Forelimb muscle (tissue), 1 donor: Measurements from ENCODE around the gene NPIPA8. TPM values are rescaled to one million over a fixed set of nuclear protein-coding genes. Genes with fewer than 3 reads are reported as not detected.
"Not testable (repeated sequence)": the region's sequence is repeated elsewhere in the genome, so short reads cannot be mapped to it uniquely, and the experiment has no call there.

Source experiments
- DNase-seq: peaks from one replicate; pipeline ENCODE4 v3.0.0-alpha.2; 2013; ENCODE audit warnings: low read depth
- polyA plus RNA-seq: library from polyadenylated mRNA; unstranded; fragments of 120-200 nt; gene quantifications from one replicate; pipeline ENCODE4 v1.2.1, GENCODE V29; 2013; ENCODE audit not compliant: insufficient read length

The NPIPA8 gene
- polyA plus RNA-seq = 1.1 TPM

GRCh38 chr16:18336636-18337035 lies at the start of gene NPIPA8:
NPIPA8 (minus strand) TSS chr16:18336736; CDS start chr16:18332662, 4,074 bp downstream.
- DNase-seq = not testable (repeated sequence)

GRCh38 chr16:18385285-18385684 lies 48.7 kb upstream of the NPIPA8 start:
- not testable (repeated sequence) for DNase-seq

DNA sequence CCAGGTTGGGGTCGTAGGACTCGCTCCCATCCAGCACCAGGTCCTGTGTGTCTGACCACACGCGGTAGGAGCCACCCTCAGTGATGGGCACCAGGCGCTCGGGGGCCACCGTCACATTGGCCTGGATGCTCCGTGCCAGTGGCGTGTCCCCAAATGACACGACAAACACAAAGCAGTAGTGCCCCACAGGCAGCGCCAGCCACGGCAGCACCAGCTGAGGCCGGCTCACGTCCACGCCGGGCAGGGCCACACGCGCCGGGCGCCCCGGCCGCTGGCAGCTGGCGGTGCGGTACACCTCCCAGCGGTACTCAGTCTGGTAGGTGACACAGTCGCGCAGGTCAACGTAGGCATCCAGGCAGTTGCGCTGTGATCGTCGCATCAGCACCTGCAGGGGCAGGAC lies 48.3 kb upstream of the NPIPA8 start:
- DNase-seq = not testable (repeated sequence)

DNA sequence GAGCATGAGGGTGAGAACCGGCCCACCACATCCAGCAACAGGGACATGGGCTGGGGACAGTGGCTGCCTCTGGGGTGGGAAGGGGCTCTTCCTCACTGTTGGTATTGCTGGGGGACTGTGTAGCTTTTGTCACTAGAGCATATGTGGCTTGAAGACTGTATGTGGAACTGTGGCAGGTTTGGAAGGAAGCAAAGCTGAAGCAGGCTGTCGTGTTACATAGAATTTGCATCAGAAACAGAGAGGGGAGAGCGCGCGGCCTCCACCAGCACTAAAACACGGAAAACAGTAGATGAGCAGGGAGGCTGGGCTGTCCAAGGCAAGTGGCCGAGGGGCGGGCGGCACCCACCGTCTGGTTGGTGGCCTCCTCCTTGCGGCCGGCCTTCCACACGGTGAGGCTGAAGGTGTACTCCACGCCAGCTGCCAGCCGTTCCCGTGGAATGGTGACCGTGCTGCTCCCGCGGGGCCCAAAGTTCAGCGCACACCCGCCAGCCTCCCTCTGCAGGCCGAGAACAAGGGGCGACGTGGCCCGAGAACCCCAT lies 47.6 kb upstream of the NPIPA8 start:
- not testable (repeated sequence) for DNase-seq

GRCh38 chr16:18382696-18383095 lies 46.2 kb upstream of the NPIPA8 start:
- DNase-seq = not testable (repeated sequence)

DNA sequence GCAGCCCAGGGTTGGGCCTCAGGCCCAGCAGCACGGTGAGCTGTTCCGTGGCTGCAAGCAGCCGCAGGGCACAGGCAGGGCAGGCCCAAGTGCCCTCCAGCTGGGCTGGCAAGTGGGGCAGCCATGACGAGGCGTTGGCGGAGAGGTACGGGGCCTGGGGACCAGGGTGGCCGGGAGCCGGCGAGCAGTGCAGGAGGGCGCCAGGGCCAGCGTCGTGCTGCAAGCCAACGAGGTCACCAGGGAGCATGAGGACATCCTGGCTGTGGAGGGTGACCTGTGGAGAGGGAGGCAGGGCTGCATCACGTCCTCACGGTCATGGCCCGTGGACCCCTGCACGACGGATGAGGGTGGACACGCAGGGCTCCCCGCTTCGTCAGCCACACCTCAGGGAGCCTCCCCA lies 11.2 kb upstream of the NPIPA8 start:
- not testable (repeated sequence) for DNase-seq

GRCh38 chr16:18346993-18347392 lies 10.5 kb upstream of the NPIPA8 start:
- DNase-seq = not testable (repeated sequence)

DNA sequence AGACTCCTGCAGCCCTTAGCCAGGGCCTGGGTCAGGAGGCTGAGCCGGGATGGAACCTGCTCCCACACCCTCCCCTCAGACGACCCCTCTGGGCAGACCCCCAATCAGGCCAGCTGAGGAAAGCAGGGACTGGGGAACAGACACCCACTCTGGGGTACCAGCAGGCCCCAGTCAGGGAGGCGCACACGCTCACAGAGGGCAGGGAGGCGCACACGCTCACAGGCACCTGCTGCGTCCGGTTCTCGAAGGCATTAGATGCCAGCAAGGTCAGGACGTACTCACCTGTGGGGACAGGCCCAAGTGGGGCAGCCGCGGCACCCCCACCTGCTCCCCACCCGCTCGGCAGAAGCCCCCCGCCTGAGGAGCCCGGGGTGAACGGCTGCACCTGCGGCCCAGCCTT lies 8.1 kb upstream of the NPIPA8 start:
- DNase-seq = not testable (repeated sequence)

GRCh38 chr16:18341986-18342385 lies 5.5 kb upstream of the NPIPA8 start:
- DNase-seq = not testable (repeated sequence)

DNA sequence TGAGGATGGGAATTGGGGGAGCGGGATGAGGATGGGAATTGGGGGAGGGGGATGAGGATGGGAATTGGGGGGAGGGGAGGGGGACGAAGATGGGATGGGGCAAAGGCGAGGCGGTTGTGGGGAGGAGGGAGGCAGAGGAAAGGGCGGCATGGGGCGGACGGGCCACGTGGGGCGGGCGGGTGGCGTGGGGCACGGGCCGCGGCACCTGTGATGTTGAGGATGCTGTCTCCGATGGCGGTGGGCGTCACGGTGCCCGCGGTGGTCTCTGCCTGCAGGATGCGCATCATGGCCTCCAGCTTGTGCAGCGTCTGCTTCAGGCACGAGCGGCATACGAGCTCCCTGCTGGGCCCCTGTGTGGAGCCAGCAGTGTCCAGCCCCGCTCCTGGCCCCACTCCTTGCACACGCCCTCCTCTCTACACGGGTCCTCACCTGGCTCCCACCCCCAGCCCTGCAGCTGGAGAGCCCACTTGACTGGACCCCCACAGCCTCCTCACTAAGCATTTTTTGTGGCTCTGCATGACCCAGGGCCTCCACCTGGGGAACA lies 5.0 kb upstream of the NPIPA8 start:
- DNase-seq = not testable (repeated sequence)

- not testable (repeated sequence) for DNase-seq
Observed at GRCh38 chr16:18339210-18339609, 2.7 kb upstream of the NPIPA8 start.

DNA sequence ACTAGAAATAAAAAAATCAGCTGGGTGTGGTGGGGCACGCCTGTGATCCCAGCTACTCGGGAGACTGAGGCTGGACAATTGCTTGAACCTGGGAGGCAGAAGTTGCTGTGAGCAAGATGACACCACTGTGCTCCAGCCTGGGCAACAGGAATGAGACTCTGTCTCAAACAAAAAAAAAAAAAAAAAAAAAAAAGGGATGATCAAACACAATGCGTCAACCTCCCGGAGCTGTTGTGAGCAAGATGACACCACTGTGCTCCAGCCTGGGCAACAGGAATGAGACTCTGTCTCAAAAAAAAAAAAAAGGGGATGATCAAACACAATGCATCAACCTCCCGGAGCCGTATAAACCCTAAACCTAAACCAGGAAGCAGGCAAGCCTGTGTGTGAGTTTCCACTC lies 24.7 kb downstream of the NPIPA8 start:
- not testable (repeated sequence) for DNase-seq

DNA sequence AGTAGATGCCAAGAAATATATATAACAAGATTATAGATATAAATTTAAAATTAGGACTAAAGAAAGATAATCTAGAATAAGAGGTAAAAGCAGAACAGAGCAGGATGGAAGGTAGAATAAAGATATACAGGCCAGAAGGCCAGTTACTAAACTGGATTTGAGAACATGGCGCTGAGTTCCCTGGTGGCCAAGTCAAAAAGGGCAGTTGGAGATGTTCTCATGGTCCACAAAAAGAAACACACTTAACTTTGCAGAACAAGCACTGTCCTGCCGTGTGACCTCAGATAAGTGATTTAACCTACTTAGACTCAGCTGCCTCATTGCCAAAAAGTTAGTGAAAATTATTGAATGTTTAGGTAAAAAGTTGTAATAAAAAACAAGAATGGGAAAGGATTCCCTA lies 27.4 kb downstream of the NPIPA8 start:
- DNase-seq = not testable (repeated sequence)

DNA sequence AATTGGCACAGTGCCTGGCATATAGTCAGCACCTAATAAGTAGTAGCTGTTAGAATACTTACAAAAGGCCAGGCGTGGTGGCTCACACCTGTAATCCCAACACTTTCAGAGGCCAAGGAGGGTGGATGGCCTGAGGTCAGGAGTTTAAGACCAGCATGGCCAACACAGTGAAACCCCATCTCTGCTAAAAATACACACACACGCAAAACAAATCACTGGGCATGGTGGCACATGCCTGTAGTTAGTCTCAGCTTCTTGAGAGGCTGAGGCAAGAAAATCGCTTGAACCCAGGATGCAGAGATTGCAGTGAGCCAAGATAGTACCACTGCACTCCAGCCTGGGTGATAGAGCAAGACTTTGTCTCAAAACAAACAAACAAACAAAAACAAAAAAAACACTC lies 29.3 kb downstream of the NPIPA8 start:
- DNase-seq = not testable (repeated sequence)

DNA sequence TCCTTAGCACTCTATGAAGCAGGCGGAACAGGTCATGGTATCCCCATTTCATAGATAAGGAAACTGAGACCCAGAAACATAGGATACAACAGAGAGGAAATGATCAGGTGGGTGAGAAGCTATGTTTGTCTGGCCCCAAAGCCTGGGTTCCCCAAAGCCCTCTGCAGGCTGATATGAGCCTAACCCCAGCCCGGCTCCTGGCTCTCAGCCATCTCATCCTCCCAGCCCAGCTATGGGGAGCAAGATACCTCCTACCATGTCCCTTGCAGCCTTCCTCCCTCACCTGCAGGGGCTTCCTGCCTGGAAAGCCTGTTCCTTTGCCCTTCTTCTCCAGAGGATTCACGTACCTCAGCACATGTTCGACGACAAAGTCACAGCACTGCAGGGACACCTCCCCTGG lies 30.5 kb downstream of the NPIPA8 start:
- DNase-seq = not testable (repeated sequence)

DNA sequence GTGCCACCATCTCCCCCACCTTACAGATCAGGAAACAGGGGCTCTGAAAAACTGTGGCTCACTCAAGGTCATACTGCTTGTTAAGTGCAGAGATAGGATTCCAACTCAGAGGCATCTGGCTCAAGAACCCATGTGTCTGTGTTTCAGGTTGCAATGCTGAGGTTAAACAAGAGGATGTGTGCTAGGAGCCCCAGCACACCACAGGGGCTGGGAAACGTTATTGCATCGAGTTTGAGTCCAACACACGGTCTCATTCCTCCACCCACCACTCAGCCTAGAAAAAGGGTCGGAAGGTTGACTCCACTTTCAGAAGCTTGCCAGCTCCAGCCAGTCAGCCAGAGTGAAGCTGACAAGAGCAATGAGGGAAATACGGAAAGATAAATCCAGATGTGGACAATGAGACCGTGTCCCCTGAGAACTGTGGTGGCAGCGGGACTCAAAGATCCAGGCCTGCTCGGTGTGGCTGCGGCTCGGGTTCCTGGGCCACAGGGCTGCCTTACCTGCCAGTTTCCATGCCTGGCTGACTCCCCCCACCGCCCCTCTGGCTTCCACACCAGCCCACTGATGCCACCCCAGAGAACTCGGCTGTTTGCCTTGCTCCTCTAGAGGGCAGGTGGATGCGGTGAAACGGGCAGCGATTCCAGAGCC lies 33.4 kb downstream of the NPIPA8 start:
- not testable (repeated sequence) for DNase-seq

GRCh38 chr16:18297714-18298113 lies 38.8 kb downstream of the NPIPA8 start:
- not testable (repeated sequence) for DNase-seq

GRCh38 chr16:18296931-18297330 lies 39.6 kb downstream of the NPIPA8 start:
- not testable (repeated sequence) for DNase-seq

- DNase-seq = not testable (repeated sequence)
Observed at GRCh38 chr16:18294371-18294770, 42.2 kb downstream of the NPIPA8 start.

DNA sequence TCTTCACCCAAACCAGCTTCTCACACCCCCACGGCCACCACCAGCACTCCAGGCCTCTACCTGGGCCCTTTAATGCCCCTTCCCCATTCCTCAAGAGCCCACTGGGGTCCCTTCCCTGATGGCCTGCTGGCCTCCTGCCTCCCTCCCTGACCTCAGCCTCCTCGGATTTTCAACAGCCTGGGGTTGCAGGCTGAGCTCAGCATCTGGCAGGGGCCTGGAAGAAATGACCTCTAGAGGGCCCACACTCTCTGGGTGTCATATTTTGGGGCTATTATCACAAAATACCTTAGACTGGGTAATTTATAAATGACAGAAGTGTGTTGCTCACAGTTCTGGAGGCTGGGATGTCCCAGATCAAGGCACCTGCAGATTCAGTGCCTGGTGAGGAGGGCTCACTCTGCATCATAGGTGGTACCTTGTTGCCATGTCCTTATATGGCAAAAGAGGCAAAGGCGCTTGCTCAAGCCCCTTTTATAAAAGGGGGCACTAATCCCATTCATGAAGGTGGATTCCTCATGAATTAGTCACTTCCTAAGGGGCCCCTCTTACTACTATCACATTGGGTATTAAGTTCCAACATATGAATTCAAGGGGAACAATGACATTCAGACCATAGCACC lies 43.1 kb downstream of the NPIPA8 start:
- not testable (repeated sequence) for DNase-seq

DNA sequence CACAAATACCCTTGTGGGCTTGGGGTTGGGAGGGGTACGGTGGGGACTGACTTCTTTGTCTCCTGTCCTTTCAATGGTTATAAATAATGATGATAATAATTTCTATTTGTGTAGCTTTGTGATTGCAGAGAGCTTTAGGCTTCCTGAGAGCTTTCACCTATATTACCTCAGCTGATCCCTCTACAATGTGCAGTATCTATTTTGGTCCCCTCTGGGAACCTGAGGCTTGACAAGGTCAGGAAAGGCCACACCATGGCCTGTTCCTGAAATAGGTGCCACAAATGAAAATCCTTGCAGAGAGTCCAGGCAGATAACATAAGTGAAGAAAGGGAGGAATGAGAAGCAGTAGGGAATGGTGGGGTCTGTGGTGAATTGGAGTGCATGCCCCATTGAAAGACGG lies 45.6 kb downstream of the NPIPA8 start:
- DNase-seq = not testable (repeated sequence)

GRCh38 chr16:18286342-18286741 lies 50.2 kb downstream of the NPIPA8 start:
- not testable (repeated sequence) for DNase-seq

DNA sequence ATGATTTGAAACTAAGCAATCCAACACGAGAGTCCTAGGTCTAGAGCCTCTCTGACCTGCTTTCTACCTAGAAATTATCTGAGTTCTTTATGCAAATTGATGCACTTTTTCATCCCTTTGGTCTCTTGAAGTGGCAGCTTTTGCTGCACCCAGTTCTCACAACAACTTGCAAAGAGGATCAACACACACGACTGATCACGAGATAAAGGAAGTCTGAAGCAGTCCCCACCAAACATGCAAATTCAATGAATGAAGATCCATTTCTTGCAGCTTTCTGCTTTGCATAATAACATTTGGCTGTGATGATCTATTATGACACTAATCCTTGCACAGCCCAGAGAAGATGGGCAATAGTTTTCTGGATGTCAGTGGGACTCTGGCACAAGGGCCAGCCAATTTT lies 56.2 kb downstream of the NPIPA8 start:
- not testable (repeated sequence) for DNase-seq
